Heart left ventricle (tissue), 16 donors: ENCODE results near the gene SLC46A3. TPM values are rescaled to one million over a fixed set of nuclear protein-coding genes. Genes with fewer than 3 reads are reported as not detected.
A peak's percentile ranks its signal among the peaks of the same experiment; 100 is the strongest.

Source experiments
- ATAC-seq, 4 donors: fragments of 200-7000 bp; cut with Tn5 transposase; one replicate each; pipeline ENCODE4 v1.9.1; 2020 to 2022; ENCODE audit warnings: moderate library complexity in 4 of 4, mild to moderate bottlenecking in 3 of 4, moderate number of reproducible peaks in 1 of 4
- DNase-seq, 5 donors: peaks; one replicate each; pipeline ENCODE4 v3.0.0-alpha.2; 2020
- H3K27ac ChIP-seq, 12 donors: fragments of 200-600 bp; sonication (generic) in 4 of 12; one replicate each; pipeline versions ENCODE4 v1.5.0 to v1.8.0; 2016 to 2022; ENCODE audit warnings: mild to moderate bottlenecking in 2 of 12
- H3K27me3 ChIP-seq, 9 donors: fragments of 200-600 bp; sonication (generic) in 2 of 9; one replicate each; pipeline versions ENCODE4 v1.5.1 to v1.8.0; 2016 to 2022; ENCODE audit warnings: mild to moderate bottlenecking in 3 of 9
- H3K36me3 ChIP-seq, 9 donors: fragments of 200-600 bp; sonication (generic) in 2 of 9; one replicate each; pipeline versions ENCODE4 v1.5.0 to v1.8.0; 2018 to 2022; ENCODE audit warnings: mild to moderate bottlenecking in 2 of 9
- H3K4me1 ChIP-seq, 12 donors: fragments of 200-600 bp; sonication (generic) in 4 of 12; one replicate each; pipeline versions ENCODE4 v1.5.0 to v1.8.0; 2016 to 2022; ENCODE audit warnings: mild to moderate bottlenecking in 3 of 12
- H3K4me3 ChIP-seq, 12 donors: fragments of 200-600 bp; sonication (generic) in 4 of 12; one replicate each; pipeline versions ENCODE4 v1.5.0 to v1.8.0; 2017 to 2022; ENCODE audit warnings: mild to moderate bottlenecking in 9 of 12, moderate library complexity in 4 of 12
- H3K9me3 ChIP-seq, 12 donors: fragments of 200-600 bp; sonication (generic) in 4 of 12; one replicate each; pipeline versions ENCODE4 v1.5.0 to v1.8.0; 2016 to 2022; ENCODE audit warnings: mild to moderate bottlenecking in 1 of 12
- CTCF ChIP-seq, 12 donors: fragments of 200-600 bp; sonication (generic) in 4 of 12; IDR thresholded peaks; one replicate each; pipeline versions ENCODE4 v1.5.0 to v1.8.0; 2018 to 2022; ENCODE audit warnings: antibody characterized with exemption in 12 of 12, mild to moderate bottlenecking in 5 of 12
- POLR2A ChIP-seq, 2 donors: fragments of 450-650 bp; IDR thresholded peaks; one replicate each; pipeline ENCODE4 v1.6.1; 2017; ENCODE audit warnings: antibody characterized with exemption in 2 of 2, mild to moderate bottlenecking in 2 of 2, moderate library complexity in 2 of 2
- WGBS, 4 donors: extraction: QIAGEN DNeasy Blood & Tissue Kit in 2 of 4; methylation state at CpG; one replicate each; pipeline versions ENCODE4 v1.1.5 to v1.1.7; 2013 to 2018; 5-methylcytosine and 5-hydroxymethylcytosine counted together
- intact Hi-C, 10 donors: fragments of 100-400 bp; cut with DNase I; formaldehyde crosslinking; loops; one replicate each; pipeline versions ENCODE4 v1.11.1 to v1.14.2; 2022
- polyA plus RNA-seq, 2 donors: library from polyadenylated mRNA; stranded (reverse); fragments of 200-250 nt; gene quantifications; one replicate each; pipeline ENCODE4 v1.2.3, GENCODE V29; 2013
- total RNA-seq, 9 donors: library from RNA; depleted of rRNA in 2 of 9; stranded (reverse); fragments of >200 nt in 2 of 9; fragmentation: NEBNext Ultra II Directional in 3 of 9; extraction: Animal tissue kit (Norgen Biotek cat#: 25700) in 3 of 9; gene quantifications; one replicate each; pipeline versions ENCODE4 v1.1.0 to v1.2.4, GENCODE V29; 2016 to 2023
- donor health status: ischemic (EF 13 %, LVEDD 7.1; RV severe dilation, severe dysfunction).
- donor health status: healthy with polysubstance abuse.
- donor health status: DM: no; HTN: yes; CAD: no.
- donor health status: DM: no; HTN: no; CAD: no.
- donor health status: ischemic (EF 25% LVEDD 6.9; RV normal size, moderate dysfunction).
- donor health status: ischemic (EF 25% LVEDD 5.7; RV mildly dilated, moderate dysfunction).
- donor health status: healthy.
- donor health status: DM: yes; HTN: yes; CAD: no.
- donor health status: ischemic (EF 35%, LVEDD 5.7; RV mildly dilated, moderate dysfunction).
- donor health status: nonischemic (EF 11% LVEDD 7.7; RV severe dilation, severe dysfunction).
- donor health status: DM: yes; HTN: yes; CAD: no.
- donor health status: PGD.
- donor health status: ischemic (EF 29% LVEDD 5.4; RV normal size, mild dysfunction).
- donor health status: nonischemic (EF 23%, LVEDD 6.1; RV moderate dilation, normal function).

SLC46A3 gene
- total and polyA plus RNA-seq, 11 donors = 11.1 to 18.1 (median 16.2) TPM

GRCh38 chr13:28754698-28755545, 36.2 kb upstream of the SLC46A3 start:
- WGBS, 4 donors = 55 to 63% (median 60%) methylated on average over 32 of the region's 32 CpGs
- Histone ChIP-seq H3K36me3 (no peaks in the 10 kb centered on the region), H3K27ac (peak overlapping the region; percentile 35 to 89 (median 80)), H3K27me3 (no peaks in the 10 kb centered on the region), H3K4me3 (peak overlapping the region in 10 of 12 donors; percentile 25 to 56 (median 40)), H3K4me1 (peaks cover 0 to 48% (median 18%) of the 10 kb centered on the region in 12 donors), H3K9me3 (peaks cover 0 to 24% (median 9%) of the 10 kb centered on the region in 12 donors)
- DNase-seq (peak; percentile 39 to 69 (median 52)), ATAC-seq (peak; percentile 60 to 88 (median 78))
- intact Hi-C loops = loop anchor here in 7 of 10 donors (2.0 to 5.0 kb wide), 5 partner anchors 36 to 42 kb away; partner anchors contain the start of gene SLC46A3 (in 5 of the 7)
- TF ChIP-seq CTCF (IDR thresholded peaks at IDR 0.05) (peak; percentile 21 to 62 (median 42)), POLR2A (IDR thresholded peaks at IDR 0.05) (no peak)

GRCh38 chr13:28753946-28754345, 35.2 kb upstream of the SLC46A3 start:
- DNase-seq (no peak), ATAC-seq (no peak)
- Histone ChIP-seq H3K27me3 (no peaks in the 10 kb centered on the region), H3K27ac (peak overlapping the region; percentile 35 to 89 (median 80)), H3K9me3 (peaks cover 0 to 15% (median 8%) of the 10 kb centered on the region in 12 donors), H3K36me3 (no peaks in the 10 kb centered on the region), H3K4me3 (no peak overlapping the region), H3K4me1 (peaks cover 0 to 48% (median 18%) of the 10 kb centered on the region in 12 donors)
- 94 to 99% (median 95%) methylated on average over 3 of the region's 3 CpGs for WGBS, 4 donors
- intact Hi-C loops = loop anchor here in 5 of 10 donors (2.0 to 5.0 kb wide), 4 partner anchors 35 to 43 kb away; partner anchors contain the start of gene SLC46A3 (in 5 of the 5)
- no peak for TF ChIP-seq CTCF (IDR thresholded peaks at IDR 0.05)

GRCh38 chr13:28753208-28753892, 34.6 kb upstream of the SLC46A3 start:
- peak; percentile 44 to 69 (median 61) for DNase-seq
- Histone ChIP-seq H3K36me3 (no peaks in the 10 kb centered on the region), H3K4me3 (no peak overlapping the region), H3K27me3 (no peaks in the 10 kb centered on the region), H3K4me1 (peaks cover 0 to 48% (median 18%) of the 10 kb centered on the region in 12 donors), H3K27ac (peak overlapping the region in 11 of 12 donors; percentile 60 to 89 (median 80)), H3K9me3 (peaks cover 0 to 9% (median 5%) of the 10 kb centered on the region in 12 donors)
- TF ChIP-seq CTCF (IDR thresholded peaks at IDR 0.05) (peak in 2 of 12 donors; percentile 10 to 18), POLR2A (IDR thresholded peaks at IDR 0.05) (no peak)
- intact Hi-C loops = loop anchor here in 2 of 10 donors (5.0 kb wide), 2 partner anchors 36 to 44 kb away; partner anchors contain the start of gene SLC46A3 (in 1 of the 2)
- WGBS, 4 donors = 51 to 57% (median 56%) methylated on average over 5 of the region's 5 CpGs
- ATAC-seq = peak; percentile 64 to 82 (median 74)
